Mesendoderm (in vitro differentiated cells): ENCODE measurements around the gene BRCA2.
A peak's percentile ranks its signal among the peaks of the same experiment; 100 is the strongest.

Source experiments
- DNase-seq: peaks from one replicate; pipeline ENCODE4 v3.0.0; 2013
- H2AK5ac ChIP-seq: 2 replicates; pipeline ENCODE4 v1.6.1; 2013; ENCODE audit warnings: low read length, inconsistent platforms
- H2BK120ac ChIP-seq: 2 replicates; pipeline ENCODE4 v1.6.1; 2013; ENCODE audit warnings: low read depth, mild to moderate bottlenecking, low read length, moderate library complexity, mixed read lengths
- H2BK15ac ChIP-seq: replicated peaks from 2 replicates; pipeline ENCODE4 v1.6.1; 2013; ENCODE audit warnings: low read depth, mild to moderate bottlenecking, moderate library complexity
- H2BK5ac ChIP-seq: 2 replicates; pipeline ENCODE4 v1.6.1; 2013; ENCODE audit warnings: low read length, inconsistent platforms
- H3K18ac ChIP-seq: 2 replicates; pipeline ENCODE4 v1.6.1; 2013; ENCODE audit warnings: mild to moderate bottlenecking, low read length, mixed read lengths
- H3K23ac ChIP-seq: one replicate; pipeline ENCODE4 v1.6.1; 2013; ENCODE audit warnings: low read length
- H3K27ac ChIP-seq: 2 replicates; pipeline ENCODE4 v1.5.1; 2013; ENCODE audit warnings: low read depth, mild to moderate bottlenecking, inconsistent platforms, low read length, moderate library complexity
- H3K27me3 ChIP-seq: 2 replicates; pipeline ENCODE4 v1.6.1; 2013; ENCODE audit warnings: low read length, control low read depth, mild to moderate bottlenecking, inconsistent platforms; ENCODE audit not compliant: insufficient read depth, poor library complexity
- H3K36me3 ChIP-seq: 2 replicates; pipeline ENCODE4 v1.6.1; 2013; ENCODE audit warnings: low read length, inconsistent platforms; ENCODE audit not compliant: control insufficient read depth, insufficient read depth
- H3K4ac ChIP-seq: one replicate; pipeline ENCODE4 v1.6.1; 2013; ENCODE audit warnings: low read depth, mild to moderate bottlenecking, low read length, moderate library complexity
- H3K4me1 ChIP-seq: 2 replicates; pipeline ENCODE4 v1.6.1; 2013; ENCODE audit warnings: low read depth, low read length, inconsistent platforms; ENCODE audit not compliant: control insufficient read depth
- H3K4me2 ChIP-seq: 2 replicates; pipeline ENCODE4 v1.6.1; 2013; ENCODE audit warnings: low read length
- H3K4me3 ChIP-seq: 2 replicates; pipeline ENCODE4 v1.5.1; 2013; ENCODE audit warnings: mild to moderate bottlenecking, low read length
- H3K56ac ChIP-seq: one replicate; pipeline ENCODE4 v1.6.1; 2013; ENCODE audit warnings: low read length
- H3K79me1 ChIP-seq: 2 replicates; pipeline ENCODE4 v1.6.1; 2013; ENCODE audit warnings: low read length, inconsistent platforms
- H3K79me2 ChIP-seq: 2 replicates; pipeline ENCODE4 v1.6.1; 2013; ENCODE audit warnings: mild to moderate bottlenecking, low read length; ENCODE audit not compliant: control insufficient read depth, insufficient read depth
- H3K9ac ChIP-seq: 2 replicates; pipeline ENCODE4 v1.6.1; 2013; ENCODE audit warnings: low read length, inconsistent platforms
- H4K5ac ChIP-seq: one replicate; pipeline ENCODE4 v1.6.1; 2013; ENCODE audit warnings: low read length
- H4K8ac ChIP-seq: one replicate; pipeline ENCODE4 v1.6.1; 2013; ENCODE audit warnings: low read depth, mild to moderate bottlenecking, control low read depth, low read length, moderate library complexity
- whole genome bisulfite sequencing: extraction: QIAGEN DNeasy Blood & Tissue Kit; methylation state at CpG from one replicate; pipeline ENCODE4 v1.1.7; 2013; ENCODE audit warnings: low lambda C conversion rate, missing lambda C conversion rate; ENCODE audit not compliant: insufficient coverage; ENCODE audit errors: extremely low coverage; 5-methylcytosine and 5-hydroxymethylcytosine counted together

The BRCA2 gene

GRCh38 chr13:32408296-32409000 lies 93.1 kb downstream of the BRCA2 start:
- no peaks in the 10 kb centered on the region for H3K4me1 ChIP-seq
- no peaks in the 10 kb centered on the region for H3K27me3 ChIP-seq
- no peak overlapping the region for H2AK5ac ChIP-seq
- no peak overlapping the region for H3K9ac ChIP-seq
- H3K79me1 ChIP-seq, result no peaks in the 10 kb centered on the region
- DNase-seq, result no peak
- no CpG with 5 or more reads among the region's 9 CpGs for WGBS
- no peak overlapping the region for H3K18ac ChIP-seq
- H3K56ac ChIP-seq, result no peak overlapping the region
- no peak overlapping the region for H2BK120ac ChIP-seq
- H2BK15ac ChIP-seq, result no peak overlapping the region
- H3K4me2 ChIP-seq, result no peak overlapping the region
- H3K23ac ChIP-seq, result no peak overlapping the region
- H3K27ac ChIP-seq, result no peak overlapping the region
- no peaks in the 10 kb centered on the region for H3K79me2 ChIP-seq
- no peak overlapping the region for H4K5ac ChIP-seq
- H3K36me3 ChIP-seq, result no peaks in the 10 kb centered on the region
- H2BK5ac ChIP-seq, result no peak overlapping the region
- H3K4ac ChIP-seq, result no peak overlapping the region
- no peak overlapping the region for H4K8ac ChIP-seq
- no peak overlapping the region for H3K4me3 ChIP-seq

GRCh38 chr13:32409001-32409313 lies 93.6 kb downstream of the BRCA2 start:
- no peaks in the 10 kb centered on the region for H3K36me3 ChIP-seq
- WGBS, result no CpG with 5 or more reads among the region's 6 CpGs
- no peak overlapping the region for H4K5ac ChIP-seq
- H3K4me2 ChIP-seq, result no peak overlapping the region
- no peaks in the 10 kb centered on the region for H3K4me1 ChIP-seq
- no peak overlapping the region for H2AK5ac ChIP-seq
- H3K4me3 ChIP-seq, result no peak overlapping the region
- no peaks in the 10 kb centered on the region for H3K79me1 ChIP-seq
- no peak overlapping the region for H3K18ac ChIP-seq
- H2BK120ac ChIP-seq, result no peak overlapping the region
- no peak overlapping the region for H3K4ac ChIP-seq
- H2BK15ac ChIP-seq, result no peak overlapping the region
- DNase-seq, result no peak
- no peak overlapping the region for H3K27ac ChIP-seq
- H3K79me2 ChIP-seq, result no peaks in the 10 kb centered on the region
- no peak overlapping the region for H4K8ac ChIP-seq
- no peak overlapping the region for H3K23ac ChIP-seq
- no peak overlapping the region for H3K56ac ChIP-seq
- no peak overlapping the region for H2BK5ac ChIP-seq
- no peaks in the 10 kb centered on the region for H3K27me3 ChIP-seq
- no peak overlapping the region for H3K9ac ChIP-seq

- WGBS, result no CpG with 5 or more reads among the region's 27 CpGs
- Histone ChIP-seq H3K23ac (no peak overlapping the region), H4K8ac (no peak overlapping the region), H3K27ac (no peak overlapping the region), H3K4me2 (peak overlapping the region; percentile 22), H3K79me2 (no peaks in the 10 kb centered on the region), H3K4ac (no peak overlapping the region), H2AK5ac (no peak overlapping the region), H2BK5ac (no peak overlapping the region), H3K9ac (peak overlapping the region; percentile 1), H3K18ac (peak overlapping the region; percentile 52), H3K4me3 (no peak overlapping the region), H4K5ac (no peak overlapping the region), H2BK15ac (no peak overlapping the region), H3K27me3 (no peaks in the 10 kb centered on the region), H3K4me1 (no peaks in the 10 kb centered on the region), H3K79me1 (no peaks in the 10 kb centered on the region), H3K36me3 (no peaks in the 10 kb centered on the region), H2BK120ac (no peak overlapping the region), H3K56ac (peak overlapping the region; percentile 0)
- DNase-seq, result peak; percentile 96
Measured at GRCh38 chr13:32409561-32410421, 94.5 kb downstream of the BRCA2 start.

GRCh38 chr13:32413284-32413683 lies 98.0 kb downstream of the BRCA2 start:
- H4K8ac ChIP-seq, result no peak overlapping the region
- H3K4me2 ChIP-seq, result no peak overlapping the region
- H4K5ac ChIP-seq, result no peak overlapping the region
- H3K79me2 ChIP-seq, result no peaks in the 10 kb centered on the region
- H2AK5ac ChIP-seq, result no peak overlapping the region
- H3K18ac ChIP-seq, result no peak overlapping the region
- H2BK15ac ChIP-seq, result no peak overlapping the region
- H3K4me3 ChIP-seq, result no peak overlapping the region
- H3K4ac ChIP-seq, result no peak overlapping the region
- no peak for DNase-seq
- H2BK5ac ChIP-seq, result no peak overlapping the region
- no peak overlapping the region for H3K56ac ChIP-seq
- no CpG with 5 or more reads among the region's 3 CpGs for WGBS
- H2BK120ac ChIP-seq, result no peak overlapping the region
- no peak overlapping the region for H3K9ac ChIP-seq
- no peaks in the 10 kb centered on the region for H3K4me1 ChIP-seq
- H3K23ac ChIP-seq, result no peak overlapping the region
- no peaks in the 10 kb centered on the region for H3K27me3 ChIP-seq
- no peak overlapping the region for H3K27ac ChIP-seq
- no peaks in the 10 kb centered on the region for H3K79me1 ChIP-seq
- H3K36me3 ChIP-seq, result no peaks in the 10 kb centered on the region

GRCh38 chr13:32414580-32414979 lies 99.3 kb downstream of the BRCA2 start:
- H3K27ac ChIP-seq, result no peak overlapping the region
- no peak overlapping the region for H3K56ac ChIP-seq
- no peak overlapping the region for H4K8ac ChIP-seq
- H3K18ac ChIP-seq, result no peak overlapping the region
- H4K5ac ChIP-seq, result no peak overlapping the region
- no peak for DNase-seq
- no peak overlapping the region for H2BK15ac ChIP-seq
- no peak overlapping the region for H3K23ac ChIP-seq
- no peak overlapping the region for H3K9ac ChIP-seq
- no peak overlapping the region for H3K4me3 ChIP-seq
- no peak overlapping the region for H3K4ac ChIP-seq
- H2BK120ac ChIP-seq, result no peak overlapping the region
- no peaks in the 10 kb centered on the region for H3K79me2 ChIP-seq
- no peak overlapping the region for H2BK5ac ChIP-seq
- no peaks in the 10 kb centered on the region for H3K79me1 ChIP-seq
- H3K4me1 ChIP-seq, result no peaks in the 10 kb centered on the region
- WGBS, result no CpG with 5 or more reads among the region's 2 CpGs
- no peaks in the 10 kb centered on the region for H3K36me3 ChIP-seq
- no peaks in the 10 kb centered on the region for H3K27me3 ChIP-seq
- no peak overlapping the region for H2AK5ac ChIP-seq
- H3K4me2 ChIP-seq, result no peak overlapping the region
